Renal pelvis (tissue), 4 donors: ENCODE results near the gene SNAP47. TPM values are rescaled to one million over a fixed set of nuclear protein-coding genes. Genes with fewer than 3 reads are reported as not detected.

ENCODE experiments used
- DNase-seq: peaks from one replicate; pipeline ENCODE4 v3.0.0-alpha.2; 2013
- polyA plus RNA-seq, 3 donors: library from polyadenylated mRNA; unstranded; fragments of 120-200 nt; gene quantifications; one replicate each; pipeline ENCODE4 v1.2.1, GENCODE V29; 2013; ENCODE audit not compliant: insufficient read length in 3 of 3

Gene SNAP47
- polyA plus RNA-seq, 3 donors, result 44.9 to 46.1 (median 45.1) TPM

DNA sequence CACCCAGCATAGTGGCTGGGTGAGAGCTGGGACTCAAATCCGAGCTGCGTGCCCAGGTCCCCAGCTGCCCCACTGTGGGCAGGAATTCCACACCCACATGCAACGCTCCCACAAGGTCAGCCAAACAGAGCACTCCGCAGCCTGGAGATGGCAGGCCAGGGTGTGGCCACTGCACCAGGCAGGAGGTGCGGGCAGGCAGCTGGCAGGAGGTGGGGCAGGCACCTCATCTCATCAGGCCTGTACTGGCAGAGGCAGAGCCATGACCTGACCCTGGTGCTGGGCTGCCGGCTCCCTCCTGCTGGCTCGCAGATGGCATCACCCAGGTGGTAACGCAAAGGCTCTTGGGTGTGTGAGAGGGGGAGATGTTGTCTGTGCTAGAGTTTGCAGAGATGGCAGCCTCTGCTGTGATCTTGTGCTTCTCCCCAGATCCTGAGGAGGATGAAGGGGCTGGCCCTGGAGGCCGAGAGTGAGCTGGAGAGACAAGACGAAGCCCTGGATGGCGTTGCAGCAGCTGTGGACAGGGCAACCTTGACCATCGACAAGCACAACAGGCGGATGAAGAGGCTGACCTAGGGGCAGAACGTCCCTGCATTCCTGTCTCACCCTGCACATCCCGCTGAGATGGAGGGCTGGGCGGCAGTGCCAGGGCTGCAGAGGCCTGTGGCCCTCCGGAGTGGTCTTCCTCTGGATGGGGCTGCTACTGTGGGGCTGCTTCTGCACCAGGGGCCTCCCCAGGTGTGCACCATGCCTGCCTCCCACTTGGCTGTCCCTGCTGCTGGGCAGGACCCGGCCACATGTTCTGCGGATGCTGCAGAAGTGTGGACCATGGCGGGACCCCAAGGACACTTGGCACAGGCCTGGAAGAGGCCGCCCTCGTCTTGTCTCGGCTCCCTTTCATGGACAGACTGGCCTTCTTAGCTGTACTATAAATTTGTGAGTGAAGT is 45.1 kb downstream of the SNAP47 start:
- DNase-seq, result no peak

DNA sequence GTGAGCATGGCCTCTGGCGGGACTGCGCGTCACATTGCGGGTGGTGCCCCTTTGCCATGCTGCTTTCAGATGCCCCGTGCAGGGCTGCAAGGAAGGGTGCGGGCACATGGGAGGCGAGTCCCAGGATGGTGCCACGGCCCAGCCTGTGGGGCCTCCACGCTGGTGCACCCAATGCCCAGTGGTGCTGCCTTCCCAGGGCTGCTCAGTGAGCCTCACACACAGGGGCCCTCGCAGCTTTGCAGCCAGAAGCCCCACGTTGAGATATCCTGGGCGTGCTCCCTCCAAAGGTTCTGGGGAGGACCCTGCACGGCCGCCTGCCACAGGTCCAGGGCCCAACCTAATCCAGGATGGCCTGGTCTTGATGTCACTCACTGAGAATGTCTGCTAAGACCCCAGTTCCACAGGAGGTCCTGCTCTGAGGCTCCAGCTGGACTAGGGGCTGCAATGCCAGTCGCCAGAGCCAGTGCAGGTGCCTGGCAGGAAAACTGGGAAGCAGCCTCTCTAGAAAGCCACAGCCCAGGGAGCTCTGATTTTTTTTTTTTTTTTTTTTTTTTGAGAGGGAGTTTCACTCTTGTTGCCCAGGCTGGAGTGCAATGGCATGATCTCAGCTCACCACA is 46.2 kb downstream of the SNAP47 start:
- no peak for DNase-seq

DNA sequence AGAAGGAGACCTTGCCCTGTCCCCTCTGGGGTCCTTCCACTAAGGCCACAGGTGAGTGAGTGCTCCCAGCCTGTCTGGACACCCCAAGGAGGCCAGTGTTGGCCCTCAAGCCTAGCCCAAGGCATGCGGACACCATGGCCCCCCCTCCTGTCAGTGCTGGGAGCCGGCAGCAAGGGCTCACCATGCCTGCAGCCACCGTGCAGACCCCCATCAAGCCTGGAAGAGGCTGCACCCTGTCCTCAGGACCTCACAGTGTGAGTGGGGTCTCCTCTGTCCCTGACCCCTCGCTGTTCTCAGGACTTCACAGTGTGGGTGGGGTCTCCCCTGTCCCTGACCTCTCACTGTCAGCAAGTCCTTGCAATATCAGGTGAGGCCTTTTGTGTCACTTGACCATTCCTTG is 47.0 kb downstream of the SNAP47 start:
- no peak for DNase-seq

DNA sequence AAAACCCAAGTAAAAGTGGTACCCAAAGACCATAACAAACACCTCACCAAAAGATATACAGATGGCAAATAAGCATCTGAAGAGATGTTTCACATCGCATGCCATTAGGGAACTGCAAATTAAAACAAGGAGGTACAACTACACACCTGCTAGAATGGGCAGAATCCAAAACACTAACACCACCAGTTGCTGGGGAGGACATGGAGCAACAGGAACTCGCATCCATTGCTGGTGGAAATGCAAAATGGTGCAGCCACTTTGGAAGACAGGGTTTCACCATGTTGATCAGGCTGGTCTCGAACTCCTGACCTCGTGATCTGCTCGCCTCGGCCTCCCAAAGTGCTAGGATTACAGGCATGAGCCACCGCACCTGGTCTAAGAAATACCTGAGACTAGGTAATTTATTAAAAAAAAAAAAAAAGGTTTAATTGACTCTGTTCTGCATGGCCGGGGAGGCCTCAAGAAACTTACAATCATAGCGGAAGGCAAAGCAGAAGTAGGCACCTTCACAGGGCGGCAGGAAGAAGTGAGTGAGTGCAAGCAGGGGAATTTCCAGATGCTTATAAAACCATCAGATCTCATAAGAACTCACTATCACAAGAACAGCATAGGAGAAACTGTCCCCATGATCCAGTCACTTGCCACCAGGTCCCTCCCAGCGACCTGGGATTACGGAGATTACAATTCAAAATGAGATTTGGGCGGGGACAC is 50.0 kb downstream of the SNAP47 start:
- no peak for DNase-seq

DNA sequence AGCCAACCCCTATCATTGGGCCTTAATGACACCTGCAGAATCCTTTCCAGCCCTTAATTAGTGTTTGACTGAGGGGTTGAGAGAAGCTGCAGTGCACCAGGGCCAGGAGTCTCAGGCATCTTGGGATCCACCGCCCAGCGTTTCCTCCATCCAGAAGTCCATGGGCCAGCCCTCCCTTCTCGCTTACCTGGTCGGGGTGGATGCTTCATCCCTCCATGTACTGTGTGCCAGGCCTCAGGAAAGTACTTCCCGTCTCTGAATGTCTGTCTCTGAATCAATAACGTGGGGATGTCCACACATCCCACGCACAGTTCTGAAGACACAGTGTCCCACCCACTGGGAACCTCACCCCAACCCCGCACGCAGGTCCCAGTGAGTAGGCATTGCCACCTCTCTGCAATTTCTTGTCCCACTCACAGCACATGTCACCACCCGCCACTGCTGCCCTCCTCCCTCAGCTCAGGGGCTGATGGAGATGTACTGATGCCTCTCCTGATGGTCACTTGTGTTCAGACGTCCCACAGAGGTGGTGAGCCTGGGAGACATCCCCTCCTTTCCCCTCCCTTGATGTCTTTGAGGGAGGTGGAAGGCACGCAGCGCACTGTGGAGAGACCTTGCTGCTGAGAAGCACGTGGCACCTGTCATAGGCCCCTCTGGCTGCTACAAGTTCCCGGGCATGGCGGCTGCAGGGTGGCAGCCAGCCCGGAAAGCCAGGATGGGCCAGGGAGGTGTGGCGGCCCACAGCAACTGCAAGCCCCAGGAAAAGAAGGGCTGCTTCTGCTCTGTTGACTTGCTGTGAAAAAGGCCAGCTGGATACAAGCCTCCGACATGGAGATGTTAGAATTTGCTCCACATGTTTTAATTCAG is 50.8 kb downstream of the SNAP47 start:
- DNase-seq, result no peak

DNA sequence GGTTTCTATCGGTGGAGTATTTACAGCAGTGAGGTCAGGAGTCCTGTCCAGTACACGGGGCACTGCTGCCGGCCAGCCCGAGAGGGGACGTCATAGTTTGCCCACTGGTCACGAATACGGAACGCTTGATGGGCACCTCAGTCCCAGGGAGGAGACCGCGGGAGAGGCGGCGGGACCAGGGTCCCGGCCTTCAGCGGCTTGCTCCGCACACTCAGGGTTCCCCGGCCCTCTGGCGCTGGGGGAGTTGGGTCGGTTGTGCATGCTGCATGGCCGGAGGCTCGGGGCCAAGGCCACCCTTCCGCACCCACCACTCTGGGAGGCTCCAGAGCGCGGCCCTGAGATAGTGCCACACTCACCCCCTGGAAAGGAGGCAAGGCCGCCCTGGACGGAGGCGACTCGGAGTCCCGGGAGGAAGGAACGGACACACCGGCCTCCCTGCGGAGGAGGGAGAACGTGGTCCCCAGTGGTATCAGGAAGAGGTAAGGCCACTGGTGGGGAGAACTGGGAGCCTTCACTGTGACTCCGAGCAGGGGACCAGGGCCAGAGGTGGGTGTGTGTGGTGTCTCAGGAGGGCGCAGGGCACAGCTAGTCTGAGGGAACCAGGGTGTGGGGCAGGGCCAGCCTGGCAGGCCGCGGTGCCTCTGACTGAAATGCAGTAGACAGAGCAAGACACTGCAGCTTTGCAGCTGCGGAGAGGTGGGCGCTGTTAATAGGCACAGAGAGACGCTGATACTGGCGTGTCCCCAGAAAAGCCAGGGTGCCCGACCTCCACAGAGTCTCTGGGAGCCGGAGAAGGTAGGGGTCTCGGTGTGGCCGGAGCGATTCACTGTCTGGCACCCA is 51.7 kb downstream of the SNAP47 start:
- DNase-seq, result no peak

DNA sequence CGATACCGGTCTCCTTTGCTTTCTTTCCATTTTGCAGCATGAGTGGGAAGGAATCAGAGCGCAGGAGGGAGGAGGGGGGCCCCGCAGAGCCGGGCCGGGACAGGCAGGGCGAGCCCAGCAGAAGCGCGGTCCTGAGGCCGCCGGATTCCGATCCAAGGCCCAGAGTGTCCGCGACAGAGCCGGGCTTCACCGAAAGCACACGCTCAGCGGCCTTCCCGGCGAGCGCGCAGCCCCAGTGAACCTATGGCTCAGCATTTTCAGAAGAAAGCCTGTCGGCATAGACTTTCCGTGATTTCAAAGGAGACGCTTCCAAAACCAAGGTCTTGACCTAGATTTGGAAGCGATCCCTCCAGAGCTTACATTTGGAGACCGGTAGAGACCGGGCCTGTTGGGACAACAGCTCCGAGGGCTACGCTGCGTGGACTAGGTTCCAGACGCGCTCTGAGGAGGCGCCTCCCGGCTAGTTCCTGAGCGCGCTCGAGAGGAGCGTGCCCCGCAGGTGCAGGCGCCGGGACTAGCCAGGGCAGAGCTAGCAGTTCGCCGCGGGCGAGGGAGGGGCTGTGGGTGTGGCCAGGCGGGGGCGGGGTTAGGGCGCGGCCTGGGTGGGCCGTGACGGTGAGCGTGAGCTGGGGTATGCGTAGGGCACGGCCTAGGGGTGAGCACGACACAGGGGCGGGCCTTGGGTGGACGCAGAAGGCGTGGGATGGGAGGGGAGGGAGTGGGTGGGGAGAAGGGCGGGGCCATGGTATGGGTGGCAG is 52.5 kb downstream of the SNAP47 start:
- peak; percentile 72 for DNase-seq

DNA sequence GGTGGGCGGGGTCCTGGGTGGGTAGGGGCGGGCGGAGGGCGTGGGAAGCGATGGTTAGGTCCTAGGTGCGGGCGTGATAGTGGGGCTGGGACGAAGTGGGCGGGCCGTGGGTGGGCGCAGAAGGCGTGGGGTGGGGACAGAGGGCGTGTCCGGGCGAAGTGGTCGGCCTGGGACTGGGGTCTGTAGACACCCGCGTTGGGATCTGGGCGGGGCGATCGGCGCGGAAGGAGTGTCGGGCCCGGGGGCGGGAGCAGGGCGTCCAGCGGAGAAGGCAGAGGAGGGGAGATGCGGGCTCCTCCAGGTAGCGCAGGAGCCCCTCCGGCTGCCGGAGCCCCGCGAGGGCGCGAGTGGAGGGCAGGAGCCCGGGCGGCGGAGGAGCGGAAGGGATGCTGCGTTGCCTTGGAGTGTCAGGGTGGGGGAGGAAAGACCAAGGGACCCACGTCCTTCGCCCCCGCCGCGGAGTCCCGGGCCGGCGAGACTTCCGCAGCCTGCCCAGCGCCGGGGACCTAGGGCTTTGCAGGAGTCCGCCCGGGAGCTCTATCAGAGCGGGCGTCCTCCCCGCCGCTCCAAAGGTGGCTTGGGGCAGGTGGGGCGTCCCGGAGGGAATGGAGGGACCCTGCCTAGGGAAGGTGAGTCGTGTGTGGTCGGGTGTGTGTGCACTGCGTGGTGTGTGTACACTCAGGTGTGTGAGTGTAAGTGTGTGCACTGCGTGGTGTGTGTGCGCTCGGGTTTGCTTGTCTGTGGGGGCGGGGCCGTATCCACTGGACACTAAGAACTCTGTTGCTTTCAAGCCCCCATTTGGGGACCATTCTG is 53.2 kb downstream of the SNAP47 start:
- peak; percentile 49 for DNase-seq

DNA sequence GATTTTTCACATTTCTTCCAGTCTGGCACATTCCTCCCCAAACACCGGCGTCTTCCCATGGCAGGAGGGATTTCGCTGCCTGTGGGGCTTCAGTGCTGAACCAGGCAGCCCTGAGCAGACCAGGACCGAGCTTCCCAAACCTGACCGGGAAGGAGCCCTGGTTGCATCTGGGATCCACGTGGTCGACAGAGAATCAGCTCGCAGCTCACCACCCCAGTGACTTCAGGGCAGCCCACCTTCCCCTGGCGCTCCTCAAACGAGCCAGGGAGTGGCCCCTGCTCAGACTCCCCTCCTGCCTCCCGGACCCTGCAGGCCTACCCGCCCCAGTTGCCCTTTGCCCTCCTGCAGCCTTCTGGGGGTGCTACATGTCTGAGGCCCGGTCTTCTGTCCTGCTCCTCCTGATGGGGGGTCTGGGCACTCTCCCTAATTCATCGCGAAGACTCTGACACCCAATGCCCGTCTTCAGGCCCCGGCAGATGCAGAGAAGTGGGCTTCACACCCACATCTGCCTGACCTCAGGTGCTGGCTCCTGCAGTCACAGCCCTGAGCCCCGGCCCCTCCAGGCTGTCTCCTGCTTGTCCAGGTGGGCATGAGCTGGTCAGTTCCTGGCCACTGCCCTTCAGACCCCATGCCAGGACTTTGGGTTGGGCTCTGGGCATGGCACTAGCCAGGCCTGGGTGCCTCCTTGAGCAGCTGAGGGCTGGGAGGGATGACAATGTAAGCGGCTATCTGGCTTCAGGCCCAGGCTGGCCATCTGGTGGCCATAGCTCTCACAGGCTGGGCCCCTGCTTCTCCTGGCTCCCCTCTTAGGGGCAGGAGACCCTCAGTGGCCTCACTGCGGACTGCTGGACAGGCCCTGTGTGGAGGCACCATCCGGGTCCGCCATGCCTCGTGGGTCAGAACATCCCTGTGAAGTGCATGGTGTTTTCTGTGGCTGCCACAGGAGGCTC is 54.1 kb downstream of the SNAP47 start:
- no peak for DNase-seq

DNA sequence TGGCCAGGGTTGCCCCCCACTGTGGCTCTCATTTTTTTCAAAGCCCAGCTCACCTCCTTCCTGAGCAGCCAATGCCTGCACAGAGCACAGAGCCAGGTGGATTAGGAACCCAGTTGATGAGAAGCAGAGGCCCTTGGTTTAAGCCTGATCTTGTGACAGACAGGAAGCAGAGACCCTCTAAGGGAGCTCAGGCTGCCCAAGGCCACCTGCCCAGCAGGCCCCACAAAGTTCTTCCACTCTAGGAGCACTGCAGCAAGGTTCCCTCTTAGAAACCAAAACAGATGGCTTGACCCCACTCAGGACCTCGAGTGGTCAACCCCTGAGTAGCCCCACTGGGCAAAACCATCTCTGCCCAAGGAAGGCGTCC is 54.8 kb downstream of the SNAP47 start:
- DNase-seq, result no peak

DNA sequence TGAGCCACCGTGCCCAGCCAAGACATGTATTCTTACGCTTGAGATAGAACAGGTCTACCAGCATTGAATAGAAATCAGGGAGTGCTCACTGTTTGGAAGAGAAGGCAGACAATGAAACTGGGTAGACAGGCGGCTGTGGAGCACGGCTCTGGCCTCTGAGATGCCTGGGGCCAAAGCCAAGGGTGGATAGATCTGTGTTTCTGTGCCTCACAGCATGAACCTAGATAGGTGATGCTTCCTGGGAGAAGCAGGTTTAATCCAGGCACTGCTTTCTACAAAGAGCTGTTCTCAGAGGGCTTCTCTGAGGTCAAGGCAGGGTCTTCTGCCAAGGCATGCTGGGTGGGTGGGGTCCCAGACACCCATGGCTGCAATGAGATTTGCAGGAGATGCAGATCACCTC is 55.6 kb downstream of the SNAP47 start:
- DNase-seq, result no peak

DNA sequence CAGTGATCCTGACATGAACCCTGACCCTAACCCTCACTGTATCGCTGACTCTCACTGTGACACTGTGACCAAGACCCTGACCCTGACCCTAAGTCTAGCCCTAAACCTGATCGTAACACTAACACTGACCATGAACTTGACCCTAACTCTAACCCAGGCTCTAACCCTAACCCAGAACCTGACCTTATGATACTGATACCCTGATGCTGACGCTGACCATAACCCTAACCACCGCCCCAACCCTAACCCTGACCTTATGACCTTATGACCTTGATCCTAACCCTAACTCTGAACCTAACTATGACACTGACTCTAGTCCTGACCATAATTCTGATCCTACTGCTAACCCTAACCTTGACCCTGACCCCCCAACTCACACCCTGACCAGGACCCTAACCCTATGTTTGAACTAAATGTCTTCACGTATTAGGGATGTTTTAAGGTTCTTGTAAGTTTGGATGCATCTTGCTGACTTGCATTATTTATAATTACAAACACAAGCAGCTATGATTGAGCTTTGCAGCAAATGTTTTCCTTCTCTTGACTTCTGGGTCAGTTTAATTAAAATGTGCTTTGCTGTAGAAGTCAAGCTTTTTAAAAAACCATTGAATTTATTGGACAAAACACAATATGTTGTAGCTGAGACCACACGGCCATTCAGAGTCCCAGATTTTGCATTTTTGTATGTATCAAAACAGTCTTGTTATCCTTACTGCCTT is 56.3 kb downstream of the SNAP47 start:
- DNase-seq, result peak; percentile 43

DNA sequence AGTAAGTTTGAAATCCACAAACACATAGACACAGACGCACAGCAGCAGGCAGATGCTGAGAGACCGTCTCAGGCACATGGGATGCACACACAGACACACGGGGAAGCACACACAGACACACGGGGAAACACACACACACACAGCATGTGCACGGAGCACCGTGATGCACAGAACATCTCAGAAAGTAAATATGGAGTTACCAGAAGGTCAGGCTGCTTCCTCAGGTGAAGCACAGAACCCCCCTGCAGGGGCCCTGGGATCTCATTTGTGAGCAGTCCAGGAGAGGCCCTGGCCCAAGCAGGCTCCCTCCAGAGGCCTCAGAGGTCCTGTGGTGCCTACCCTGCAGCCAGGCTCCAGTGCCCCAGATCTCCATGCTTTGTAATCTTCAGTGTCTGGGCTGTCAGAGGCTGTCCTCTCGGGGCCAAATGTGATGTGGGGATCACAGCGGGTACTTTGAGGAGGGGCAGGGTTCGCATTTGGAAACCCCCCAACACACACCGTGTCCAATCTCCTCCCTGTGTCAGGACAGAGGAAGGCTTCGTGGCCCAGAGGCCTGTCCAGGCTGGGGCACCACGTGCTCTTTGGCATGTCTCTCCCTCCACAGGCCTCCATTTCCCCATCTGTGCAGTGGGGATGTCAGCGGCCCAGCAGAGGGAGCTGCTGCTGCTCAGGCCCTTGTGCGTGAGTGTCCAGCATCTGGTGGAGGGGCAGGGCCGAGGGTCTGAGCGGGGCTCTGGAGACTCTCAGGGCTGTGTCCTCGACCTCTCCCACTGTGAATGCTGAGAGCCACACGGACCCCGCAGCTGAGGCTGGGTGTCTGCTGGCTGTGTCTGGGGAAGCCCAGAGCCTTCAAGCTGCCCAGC is 57.2 kb downstream of the SNAP47 start:
- DNase-seq, result no peak

DNA sequence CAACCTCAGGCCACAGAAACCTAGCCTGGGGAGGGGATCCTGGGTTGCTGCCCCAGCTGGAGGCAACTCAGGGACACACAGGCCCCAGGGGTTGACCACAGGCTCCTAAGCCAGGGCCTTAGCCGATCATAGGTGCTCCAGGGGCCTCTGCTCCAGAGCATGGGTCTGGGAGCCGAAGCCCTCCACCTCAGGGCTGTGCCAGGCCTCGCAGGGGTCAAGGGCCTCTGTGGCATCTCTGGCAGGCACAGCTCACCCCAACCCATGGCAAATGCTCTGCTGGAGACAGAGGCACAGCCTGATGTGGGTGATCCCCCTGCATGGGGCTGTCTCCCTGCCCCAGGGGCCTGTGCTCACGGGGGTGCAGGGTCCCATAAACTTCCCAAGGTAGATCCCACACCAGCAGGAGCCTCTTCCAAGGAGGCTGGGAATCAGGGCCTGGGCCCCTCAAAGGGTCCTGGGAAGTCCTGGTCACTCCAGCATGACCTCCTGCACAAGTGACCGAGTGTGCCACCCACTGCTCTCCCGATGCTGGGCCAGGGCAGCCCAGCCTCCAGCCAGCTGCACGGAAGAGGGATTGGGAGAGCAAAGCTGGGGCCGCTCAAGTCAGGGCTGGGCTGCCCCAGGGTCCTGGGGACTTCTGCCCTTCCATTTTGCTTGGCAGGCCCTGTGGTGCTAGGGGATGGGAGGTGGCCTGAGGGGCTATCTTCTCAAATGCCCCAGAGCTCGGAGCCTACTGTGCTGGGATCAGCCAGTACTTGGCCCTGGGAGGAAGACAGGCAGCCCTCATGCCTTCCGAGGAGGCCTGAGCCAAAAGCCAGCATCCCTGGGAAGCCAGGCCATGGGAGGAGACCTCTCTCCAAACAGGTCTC is 58.1 kb downstream of the SNAP47 start:
- DNase-seq, result no peak
